Peyer's patch (tissue), 4 donors: Measurements from ENCODE around the gene C2CD4C.

ENCODE experiments used
- CTCF ChIP-seq, 6 experiments: fragments of 450-650 bp in 4 of 6; fragments of 200-600 bp in 2 of 6; sonication (generic) in 1 of 6; IDR thresholded peaks; one replicate each; pipeline ENCODE4 v1.5.1; 2017 to 2019; ENCODE audit warnings: antibody characterized with exemption in 6 of 6, mild to moderate bottlenecking in 3 of 6, moderate library complexity in 1 of 6
- POLR2A ChIP-seq, 2 donors: fragments of 450-650 bp; IDR thresholded peaks; one replicate each; pipeline ENCODE4 v1.5.1; 2017; ENCODE audit warnings: antibody characterized with exemption in 2 of 2, mild to moderate bottlenecking in 2 of 2, moderate library complexity in 2 of 2

DNA sequence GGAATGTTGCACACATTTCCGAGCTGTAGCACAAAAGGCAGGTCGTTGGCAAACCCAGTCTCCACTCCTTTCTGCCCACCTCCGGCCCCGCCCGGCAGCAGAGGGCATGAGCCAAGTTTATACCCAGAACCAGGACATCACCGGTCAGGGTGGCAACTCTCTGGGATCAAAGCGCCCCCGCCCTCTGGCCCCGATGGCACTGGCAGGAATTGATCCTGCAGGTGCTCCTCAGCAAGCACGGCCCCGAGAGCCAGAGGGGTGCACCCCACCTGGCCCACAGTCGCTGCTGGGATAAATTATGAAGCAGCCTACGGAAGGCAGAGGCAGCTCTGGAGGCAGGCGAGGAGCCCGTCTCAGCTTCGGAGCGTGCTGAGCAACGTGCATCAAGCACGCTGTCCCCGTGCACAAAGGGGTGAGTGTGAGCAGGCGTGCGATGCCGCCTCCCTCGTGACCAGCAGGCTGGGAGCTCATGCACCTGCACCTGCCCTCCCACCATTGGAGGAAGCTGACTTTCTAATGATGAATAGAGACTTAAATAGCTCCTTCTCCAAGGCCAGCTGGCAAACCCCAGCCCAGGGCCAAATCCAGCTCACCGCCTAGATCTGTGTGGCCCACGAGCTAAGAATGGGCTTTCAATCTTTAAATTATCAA, 26.2 kb upstream of the C2CD4C start:
- TF ChIP-seq CTCF (IDR thresholded peaks at IDR 0.05) (no peak), POLR2A (IDR thresholded peaks at IDR 0.05) (no peak)
